GM12891 (cell line): ENCODE data around the gene EML1.

Source experiments
- PAX5 ChIP-seq: IDR thresholded peaks from 2 replicates; pipeline ENCODE4 v1.6.1; 2011; ENCODE audit warnings: low read length, moderate library complexity, mild to moderate bottlenecking; ENCODE audit not compliant: insufficient read depth, severe bottlenecking
- POLR2A ChIP-seq: IDR thresholded peaks from 2 replicates; pipeline ENCODE4 v1.6.1; 2011; ENCODE audit warnings: low read depth, low read length, control low read depth
- POLR2AphosphoS5 ChIP-seq: IDR thresholded peaks from 2 replicates; pipeline ENCODE4 v1.6.1; 2011; ENCODE audit warnings: low read depth, low read length, control low read depth
- TAF1 ChIP-seq: IDR thresholded peaks from 2 replicates; pipeline ENCODE4 v1.6.1; 2011; ENCODE audit warnings: low read depth, low read length, control low read depth

DNA sequence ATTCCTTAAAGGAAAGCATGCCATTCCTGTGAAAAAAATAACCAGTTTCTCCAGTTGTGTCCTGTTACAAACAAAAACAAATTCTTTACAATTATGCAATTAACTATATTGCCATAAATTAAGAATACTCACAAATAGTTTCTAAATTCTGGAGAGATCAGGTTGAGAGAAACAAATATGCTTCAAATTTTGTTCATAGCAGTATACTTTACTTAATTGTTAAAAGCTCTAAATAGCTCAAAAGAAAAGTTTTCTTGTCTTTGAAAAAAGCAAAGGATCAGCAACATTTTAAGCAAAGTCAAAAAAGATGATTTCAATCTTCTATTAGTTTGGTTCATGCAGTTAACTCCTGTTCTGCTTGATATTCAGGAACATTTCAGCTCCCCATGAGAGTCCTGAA lies 109.7 kb downstream of the EML1 start:
- TF ChIP-seq POLR2A (no peak), POLR2AphosphoS5 (no peak), TAF1 (no peak), PAX5 (no peak)
